Stimulated activated CD8-positive, alpha-beta memory T cell treated with anti-CD3 and anti-CD28 coated beads, Interleukin-7, amount 100 ng/mL, for 48 hours (primary cell): ENCODE data around the gene COTL1.
A peak's percentile ranks its signal among the peaks of the same experiment; 100 is the strongest.

Experiments used
- DNase-seq, 2 donors: peaks; one replicate each; pipeline ENCODE4 v3.0.0-alpha.2; 2020; ENCODE audit warnings: low read depth in 1 of 2; ENCODE audit errors: extremely low read depth in 1 of 2

COTL1 gene

DNA sequence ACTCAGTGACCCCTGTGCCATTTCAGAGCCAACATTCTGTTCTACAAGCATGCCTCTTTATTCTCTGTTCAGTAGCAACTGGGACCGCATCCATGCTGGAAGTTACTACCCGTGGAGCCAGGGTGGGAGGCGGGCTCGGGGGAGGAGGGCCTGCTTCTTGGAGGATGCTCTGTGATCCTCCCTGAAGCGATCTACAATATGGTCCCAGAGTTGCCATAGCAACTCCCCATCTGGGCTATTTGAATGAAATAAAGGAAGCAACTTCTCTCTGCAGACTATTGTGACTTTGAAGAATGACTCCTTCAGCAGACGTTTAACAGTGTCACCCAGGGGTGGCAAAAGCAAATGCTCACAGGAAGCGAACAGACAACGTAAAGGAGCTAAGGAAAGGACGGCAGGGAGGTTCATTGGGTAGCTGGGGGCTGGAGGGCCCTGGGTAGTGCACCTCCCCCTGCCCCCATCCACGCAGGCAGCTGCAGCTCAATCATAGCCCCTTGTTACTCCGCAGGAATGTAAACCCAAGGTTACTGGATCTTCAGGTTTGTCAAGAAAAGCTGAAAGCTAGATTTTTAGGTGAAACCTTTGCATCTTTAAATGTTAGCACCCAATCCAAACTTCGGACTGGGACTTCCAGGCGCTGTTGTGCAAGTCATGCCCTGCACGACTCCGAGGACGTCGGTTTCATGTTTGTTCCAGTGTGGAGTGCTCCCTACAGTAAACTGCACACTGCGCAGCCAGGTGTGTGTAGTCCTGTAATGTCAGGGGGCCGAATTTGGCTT lies 62.3 kb downstream of the COTL1 start:
- no peak for DNase-seq

DNA sequence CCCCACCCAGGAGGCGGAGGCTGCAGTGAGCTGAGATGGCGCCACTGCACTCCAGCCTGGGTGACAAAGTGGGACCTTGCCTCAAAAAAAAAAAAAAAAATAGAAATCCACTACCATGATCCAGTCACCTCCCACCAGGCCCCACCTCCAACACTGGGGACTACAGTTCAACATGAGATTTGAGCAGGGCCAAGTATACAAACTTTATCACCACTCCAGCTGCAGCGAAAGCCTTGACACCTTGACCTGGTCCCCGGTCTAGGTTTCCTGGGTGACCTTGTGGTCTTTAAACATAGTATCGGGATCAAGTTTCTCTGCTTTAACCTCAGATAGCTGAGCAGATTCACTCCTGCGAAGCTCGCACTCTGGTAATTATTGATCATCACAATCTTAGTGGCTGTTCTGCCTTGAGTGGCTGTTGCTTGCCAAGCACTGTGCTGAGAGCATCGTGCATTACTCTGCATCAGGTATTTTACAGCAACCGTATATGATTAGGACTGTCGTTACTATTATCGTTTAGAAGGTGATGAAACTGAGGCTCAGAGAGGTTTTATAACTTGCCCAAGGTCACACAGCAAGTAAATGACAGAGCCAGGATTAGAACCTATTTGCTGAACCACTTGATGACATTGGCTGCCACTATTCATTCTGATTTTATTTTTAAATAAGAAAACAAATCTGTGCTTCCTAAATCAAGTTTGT lies 63.1 kb downstream of the COTL1 start:
- no peak for DNase-seq

DNA sequence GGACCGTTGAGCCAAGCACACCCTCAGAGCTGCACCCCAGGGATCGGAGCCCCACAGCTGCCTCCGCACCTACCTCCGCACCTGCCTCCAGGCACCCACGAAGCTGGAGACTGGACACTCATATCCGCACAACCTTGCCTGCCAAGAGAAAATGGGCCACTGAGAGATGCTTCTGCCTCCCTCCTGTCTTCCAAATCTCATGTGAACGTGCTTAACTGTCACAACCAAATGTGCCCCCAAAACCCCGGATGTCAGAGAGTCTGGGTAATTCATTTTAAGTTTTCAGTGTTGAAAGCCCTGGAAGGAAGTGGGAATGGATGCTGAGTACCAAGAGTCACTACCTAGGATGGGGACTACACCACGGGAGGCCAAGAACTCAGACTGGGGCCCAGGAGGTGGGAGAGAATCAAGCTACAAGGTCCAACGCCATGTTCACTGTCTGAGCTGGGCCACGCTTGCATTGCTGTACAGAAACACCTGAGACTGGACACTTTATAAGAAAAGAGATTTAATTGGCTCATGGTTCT lies 63.9 kb downstream of the COTL1 start:
- no peak for DNase-seq

DNA sequence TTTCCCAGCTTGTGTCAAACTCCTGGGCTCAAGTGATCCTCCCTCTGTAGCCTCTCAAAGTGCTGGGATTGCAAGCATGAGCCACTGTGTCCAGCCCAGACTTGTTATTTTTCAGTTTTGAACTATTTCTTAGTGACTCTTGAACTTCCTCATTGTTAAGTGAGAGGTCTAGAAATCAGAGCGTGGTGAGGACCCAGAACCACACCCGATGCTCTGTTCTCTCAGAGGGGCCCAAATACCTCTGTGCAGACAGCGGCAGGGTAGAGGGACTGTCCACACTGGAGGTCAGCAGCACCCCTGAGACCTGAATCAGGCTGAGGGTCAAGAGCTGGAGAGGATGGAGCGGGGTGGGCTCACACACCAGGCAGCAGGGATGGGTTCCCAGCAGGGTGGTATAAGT lies 65.7 kb downstream of the COTL1 start:
- DNase-seq, result no peak

DNA sequence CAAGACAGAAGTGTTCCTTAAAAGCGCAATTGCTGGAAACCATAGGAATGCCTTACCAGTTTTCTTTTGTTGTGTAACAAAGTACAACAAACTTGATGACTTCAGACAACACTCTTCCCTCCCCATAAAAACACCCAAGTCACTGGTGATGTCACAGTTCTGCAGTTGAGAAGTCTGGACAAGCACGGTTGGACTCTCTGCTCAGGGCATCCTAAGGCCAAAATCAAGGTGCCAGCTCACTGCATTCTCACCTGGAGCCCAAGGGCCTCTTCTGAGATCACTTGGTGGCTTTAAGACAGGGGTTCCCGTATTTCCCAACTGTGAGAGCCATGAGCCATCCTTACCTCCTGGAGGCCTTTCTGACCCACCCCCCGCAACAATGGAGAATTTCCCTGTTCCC lies 67.8 kb downstream of the COTL1 start:
- DNase-seq, result no peak

DNA sequence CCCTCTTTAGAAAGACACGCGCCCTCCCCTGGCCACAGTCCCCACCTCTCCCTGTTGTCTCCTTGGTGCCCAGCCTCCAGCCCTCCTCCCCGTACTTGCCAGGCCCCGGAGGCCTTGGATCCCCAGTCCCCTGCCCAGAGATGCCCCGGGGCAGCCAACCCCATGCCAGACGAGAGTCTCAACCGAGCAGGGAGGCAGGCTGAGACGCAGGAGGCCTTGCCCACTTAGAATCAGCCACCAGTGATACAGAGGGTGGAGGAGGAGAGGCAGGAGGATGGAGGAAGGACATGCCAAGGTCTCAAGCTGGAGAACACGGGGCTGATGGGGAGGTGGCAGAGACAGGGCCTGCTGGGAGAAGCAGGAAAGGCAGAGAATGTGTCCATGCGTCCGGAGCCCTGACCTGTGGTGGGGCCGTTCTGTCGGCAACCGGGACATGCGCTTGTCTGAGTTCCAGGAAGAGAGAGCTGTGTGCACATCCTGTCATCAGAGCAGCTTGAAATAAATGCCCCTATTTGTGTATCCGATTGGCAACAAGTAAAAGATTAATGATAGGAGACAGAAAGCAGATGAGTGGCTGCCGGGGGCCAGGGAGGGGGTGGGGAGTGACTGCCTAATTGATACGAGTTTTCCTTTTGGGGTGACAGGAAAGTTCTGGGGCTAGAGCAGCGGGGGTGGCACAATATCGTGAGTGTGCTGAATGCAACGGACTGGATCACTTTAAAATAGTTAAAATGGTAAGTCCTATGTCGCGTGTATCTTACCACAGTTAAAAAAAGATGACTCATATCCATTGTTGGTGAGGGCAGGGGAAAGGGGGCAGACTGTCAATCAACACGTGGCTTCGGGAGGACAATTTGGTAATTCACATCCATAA lies 68.7 kb downstream of the COTL1 start:
- DNase-seq, result peak in 1 of 2 donors; percentile 39

DNA sequence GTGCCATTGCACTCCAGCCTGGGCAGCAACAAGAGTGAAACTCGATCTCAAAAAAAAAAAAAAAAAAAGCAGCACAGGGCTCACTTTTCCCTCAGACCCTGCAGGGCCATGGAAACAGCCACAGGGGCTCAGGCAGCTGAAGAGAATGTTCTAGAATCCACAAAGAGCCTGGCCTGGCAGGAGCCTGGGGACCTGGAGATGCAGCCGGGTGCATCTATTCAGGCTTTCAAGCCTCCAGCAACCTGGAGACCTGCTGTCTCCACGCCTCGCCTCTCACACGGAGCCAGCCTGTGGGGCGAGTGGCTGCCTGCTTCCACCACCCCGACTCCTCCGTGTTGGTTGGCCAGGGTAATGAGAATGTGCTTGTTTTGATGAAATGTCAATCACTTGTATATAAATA lies 69.4 kb downstream of the COTL1 start:
- no peak for DNase-seq

DNA sequence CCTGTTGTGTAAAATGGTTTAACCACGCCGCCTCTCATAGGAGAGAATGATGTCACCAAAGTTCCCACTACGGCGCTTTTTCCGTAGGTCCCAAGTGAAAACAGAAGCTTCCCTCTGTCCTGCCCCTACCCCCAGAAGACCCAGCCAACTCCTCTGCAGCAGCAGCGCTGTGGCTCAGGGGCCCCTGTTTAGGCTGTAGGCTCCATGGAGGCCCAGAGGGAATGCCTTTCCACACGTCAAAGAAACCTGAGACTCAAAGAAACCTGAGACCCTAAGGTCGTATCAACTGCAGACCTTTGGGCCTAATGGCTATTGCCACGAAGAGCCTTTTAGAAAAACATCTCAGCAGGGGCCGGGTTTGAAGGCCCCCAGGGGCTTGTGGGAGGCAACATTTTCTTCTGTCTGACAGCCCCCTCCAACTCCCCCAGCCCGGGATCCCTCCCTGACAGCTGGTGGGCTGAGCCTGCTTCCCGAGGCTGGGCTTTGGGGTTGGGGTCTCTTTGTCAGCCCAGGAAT lies 70.3 kb downstream of the COTL1 start:
- DNase-seq, result no peak

DNA sequence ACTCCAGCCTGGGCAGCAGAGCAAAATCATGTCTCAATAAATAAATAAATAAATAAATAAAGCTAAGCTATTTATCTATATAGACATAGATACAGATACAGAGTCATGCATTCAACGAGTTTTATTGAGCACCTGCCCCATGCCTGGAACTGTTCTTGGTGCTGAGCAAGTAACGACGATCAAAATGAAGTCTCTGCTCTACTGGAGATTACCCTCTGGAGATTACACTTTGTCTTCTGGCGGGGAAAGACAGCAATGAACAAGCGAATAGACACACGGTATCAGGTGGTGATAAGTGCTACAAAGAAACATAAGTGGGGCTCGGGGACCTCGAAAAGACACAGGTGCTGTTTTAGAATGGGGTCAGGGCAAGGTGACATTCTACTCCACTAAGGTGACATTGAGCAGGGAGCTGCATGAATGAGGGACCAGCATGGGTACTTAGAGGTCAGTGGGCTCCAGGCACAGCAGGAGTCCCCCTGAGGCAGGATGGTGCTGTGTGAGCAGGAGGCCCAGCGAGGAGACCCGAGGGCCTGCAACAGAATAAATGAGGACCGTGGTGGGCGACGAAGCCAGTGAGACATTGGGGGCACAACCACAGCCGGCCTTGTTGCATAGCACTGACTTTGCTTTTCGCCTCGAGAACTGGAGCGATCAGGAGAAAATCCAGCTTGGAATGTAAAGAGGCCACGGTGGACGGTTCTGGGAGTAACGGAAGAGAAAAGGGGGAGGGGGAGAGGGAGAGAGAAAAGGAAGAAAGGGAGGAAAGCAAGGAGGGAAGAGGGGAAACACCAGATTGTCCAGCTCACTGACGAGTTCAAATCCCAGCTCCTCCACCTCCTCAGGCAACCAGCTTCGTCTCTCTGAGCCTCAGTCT lies 71.0 kb downstream of the COTL1 start:
- DNase-seq, result no peak

DNA sequence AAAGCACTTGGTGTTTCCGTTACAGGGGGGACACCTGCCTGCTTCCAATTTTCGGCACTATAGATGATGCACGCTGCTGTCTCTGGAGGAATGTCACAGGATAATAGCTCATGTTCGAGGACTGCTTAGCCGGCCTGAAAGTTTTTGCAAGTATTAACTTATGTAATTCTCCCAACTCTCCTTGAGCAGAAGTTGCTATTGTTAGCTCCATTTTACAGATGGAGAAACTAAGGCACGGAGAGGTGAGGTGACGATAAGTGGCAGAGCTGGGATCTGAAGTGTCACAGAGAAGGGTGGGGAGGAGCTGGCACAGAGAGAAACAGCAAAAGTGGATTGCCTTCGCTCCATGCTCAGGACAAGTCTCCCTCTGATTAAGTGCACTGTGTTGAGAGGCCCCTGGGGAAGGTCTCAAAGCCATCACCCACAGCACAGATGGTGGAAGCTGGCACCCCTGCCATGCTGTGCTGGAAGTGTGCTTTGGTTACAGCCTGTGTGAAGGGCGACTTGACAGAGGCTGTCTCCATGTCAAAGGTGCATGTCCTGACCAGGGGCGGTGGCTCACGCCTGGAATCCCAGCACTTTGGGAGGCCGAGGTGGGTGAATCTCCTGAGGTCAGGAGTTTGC lies 72.7 kb downstream of the COTL1 start:
- DNase-seq, result no peak

DNA sequence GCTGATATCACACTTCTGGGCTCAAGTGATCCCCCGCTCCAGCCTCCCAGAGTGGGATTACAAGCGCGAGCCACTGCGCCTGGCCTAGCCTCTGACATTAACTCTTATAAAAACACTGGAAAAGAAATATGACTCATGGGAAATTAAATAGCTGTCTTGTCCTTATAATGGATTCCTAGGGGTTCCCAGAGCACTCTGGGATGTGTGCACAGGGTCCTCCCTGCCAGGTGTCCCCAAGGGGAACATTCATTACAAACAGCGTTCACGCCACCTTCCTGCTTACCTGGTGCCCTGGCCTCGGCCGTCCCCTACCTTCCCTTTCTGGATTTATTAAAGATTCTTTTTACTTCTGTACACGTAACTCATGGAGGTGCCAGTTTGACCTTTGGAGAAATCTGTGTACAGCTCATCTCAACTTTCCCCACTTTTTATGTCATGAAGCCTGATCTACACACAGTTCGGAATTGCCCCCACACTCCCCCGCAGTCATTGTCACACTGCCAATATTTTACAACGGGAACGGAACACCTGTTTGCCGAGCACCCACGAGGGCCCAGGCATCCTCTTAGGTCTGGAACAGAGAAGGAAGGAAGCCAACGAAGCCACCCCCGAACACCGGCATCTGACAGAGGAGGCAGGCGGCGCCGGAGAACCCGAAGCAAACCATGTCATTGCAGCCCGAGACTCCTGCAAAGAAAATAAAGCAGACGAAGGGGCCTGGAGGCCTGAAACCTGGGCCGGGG lies 73.7 kb downstream of the COTL1 start:
- DNase-seq, result no peak

DNA sequence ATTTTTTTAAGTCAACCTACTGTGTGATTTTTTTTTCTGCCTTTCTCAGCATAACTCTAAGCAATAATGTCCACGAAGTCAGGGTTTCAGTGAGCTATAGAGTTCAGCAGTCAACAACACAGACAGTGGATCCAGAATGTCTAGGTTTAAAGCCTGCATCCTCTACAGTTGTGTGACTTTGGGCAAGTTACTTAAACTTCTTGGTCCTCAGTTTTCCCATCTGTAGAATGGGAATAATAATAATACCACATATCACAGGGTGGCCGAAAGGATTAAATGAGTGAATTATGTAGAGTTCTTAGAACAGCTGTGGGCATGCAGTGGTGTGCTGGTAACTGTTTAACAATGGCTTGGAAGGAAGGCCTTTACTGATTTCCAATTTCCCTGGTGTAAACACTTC lies 74.6 kb downstream of the COTL1 start:
- no peak for DNase-seq

DNA sequence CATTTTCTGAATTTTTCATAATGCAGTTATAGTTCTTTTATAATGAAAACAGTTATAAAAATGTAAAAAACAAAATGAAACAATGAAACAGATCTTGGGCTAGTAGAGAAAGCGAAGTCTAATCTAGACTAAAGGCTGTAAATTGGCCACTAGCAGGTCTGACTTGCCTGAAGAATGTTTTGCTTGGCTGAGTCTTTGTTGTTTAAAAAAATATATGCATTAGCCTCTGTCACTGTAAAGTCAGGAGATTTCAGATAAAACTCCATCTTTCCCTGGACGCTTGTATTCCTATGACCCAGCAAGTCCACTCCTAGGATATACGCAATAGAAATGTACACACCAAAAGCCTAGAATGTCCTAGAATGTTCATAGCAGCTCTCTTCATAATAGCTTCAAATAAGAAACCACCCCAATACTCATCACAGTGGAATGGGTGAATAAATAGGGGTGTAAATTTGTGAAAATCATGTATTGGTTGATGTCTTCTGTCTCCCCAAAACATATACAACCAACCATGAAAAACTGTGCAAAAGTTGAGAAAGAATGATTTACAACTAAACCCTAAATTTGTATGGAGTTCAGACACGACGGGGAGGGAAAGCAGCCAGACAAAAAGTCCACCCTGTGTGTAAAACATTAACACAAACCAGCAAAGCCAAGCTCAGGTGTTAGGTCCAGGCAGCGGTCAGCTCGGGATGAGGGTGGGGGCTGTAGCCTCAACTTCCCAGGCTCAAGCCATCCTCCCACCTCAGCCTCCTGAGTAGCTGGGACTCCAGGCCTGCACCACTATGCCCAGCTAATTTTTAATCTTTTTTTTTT lies 75.7 kb downstream of the COTL1 start:
- no peak for DNase-seq

DNA sequence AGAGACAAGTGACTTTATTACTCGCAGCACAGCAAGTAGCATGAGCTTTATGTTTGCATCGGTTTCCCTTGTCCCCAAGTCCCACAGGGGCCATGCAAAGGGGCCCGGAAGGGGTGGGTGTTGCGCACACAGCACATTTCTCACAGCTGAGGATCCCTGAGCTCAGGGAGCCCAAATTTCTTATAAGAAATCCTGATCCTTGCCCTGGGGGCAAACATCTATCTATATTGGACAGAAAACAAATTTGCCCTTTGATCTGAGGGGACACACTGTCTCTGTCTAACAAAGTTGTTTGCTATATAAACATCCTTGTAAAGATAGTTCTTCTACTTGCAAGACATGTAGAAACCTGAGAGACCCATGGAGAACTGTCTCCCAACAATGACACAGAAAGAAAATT lies 77.7 kb downstream of the COTL1 start:
- no peak for DNase-seq

DNA sequence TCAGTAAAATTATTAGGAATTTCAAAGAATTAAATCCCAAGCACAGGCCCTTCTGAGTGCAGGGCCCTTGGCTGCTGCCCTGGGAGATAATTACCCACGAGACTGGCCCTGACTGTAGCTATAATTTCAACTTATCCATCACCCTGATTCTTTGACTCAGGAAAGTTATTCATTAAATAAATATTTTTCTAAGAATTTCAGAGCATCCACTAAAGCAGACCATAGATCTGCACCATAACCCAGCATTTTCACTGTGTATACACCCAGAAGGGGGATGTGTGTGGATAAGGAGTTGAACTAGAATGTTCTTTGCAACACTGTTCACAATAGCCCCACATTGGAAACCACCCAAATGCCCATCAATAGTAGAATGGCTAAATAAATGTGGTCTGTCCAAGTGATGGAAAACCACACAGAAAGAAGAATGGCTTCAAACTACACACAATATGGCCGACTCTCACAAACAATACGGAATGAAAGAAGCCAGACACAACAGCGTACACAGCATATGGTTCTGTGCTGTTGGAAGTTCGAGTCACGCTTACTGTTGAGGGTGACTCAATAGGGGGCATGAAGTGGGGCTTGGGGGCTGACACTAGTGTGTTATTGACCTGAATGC lies 79.5 kb downstream of the COTL1 start:
- DNase-seq, result no peak

DNA sequence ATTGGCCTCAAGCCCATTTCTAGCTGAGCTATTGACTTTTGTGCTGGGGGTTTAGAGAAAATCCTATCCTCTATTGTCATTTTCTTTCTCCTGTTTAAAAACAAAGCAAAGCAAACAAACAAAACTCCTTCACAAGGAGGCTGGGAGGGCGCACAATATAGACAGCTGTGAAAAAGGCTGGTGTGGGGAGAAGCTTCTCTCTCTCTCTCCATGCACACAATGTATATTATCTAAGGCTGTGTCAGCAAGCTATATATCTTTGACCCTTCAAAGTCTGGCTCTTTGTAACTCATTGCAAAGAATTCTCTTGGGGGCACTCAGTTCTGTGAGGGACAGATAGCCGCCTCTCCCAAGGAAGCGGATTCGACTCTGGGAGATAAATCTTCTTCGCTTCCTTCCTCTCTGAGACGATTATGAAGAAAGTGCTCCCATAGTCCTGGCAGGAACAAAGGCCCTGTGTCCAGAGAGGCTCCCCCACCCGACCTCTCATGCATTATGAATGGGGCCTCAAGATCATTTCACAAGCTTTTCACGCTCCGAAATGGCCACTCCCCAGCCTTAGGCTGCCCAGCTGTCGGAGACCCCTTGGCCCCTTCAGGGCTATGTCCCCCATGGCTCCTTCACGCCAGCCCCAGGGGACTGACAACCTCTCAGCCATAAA lies 80.3 kb downstream of the COTL1 start:
- no peak for DNase-seq

DNA sequence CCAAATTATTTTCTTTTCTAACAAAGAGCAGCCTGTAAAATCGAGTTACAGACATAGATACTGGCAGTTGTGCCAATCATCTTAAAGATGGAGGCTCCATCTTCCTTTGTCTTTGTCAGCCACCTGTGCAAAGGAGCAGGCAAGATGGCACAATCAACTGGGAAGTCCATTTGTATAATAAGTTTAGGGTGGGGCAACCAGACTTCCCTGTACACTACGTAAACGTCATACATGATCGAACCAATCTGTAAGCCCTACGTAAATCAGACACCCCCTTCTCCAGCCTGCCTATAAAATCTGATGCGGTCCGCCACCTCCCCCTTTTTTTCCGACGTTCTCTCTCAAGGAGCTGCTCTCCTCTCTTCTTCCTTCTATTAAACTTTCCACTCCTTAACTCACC lies 82.0 kb downstream of the COTL1 start:
- DNase-seq, result no peak
